Prostate gland (tissue), 2 donors: Measurements from ENCODE around the gene FBN3. TPM values are rescaled to one million over a fixed set of nuclear protein-coding genes. Genes with fewer than 3 reads are reported as not detected.

Experiments used
- DNase-seq: peaks from one replicate; pipeline ENCODE4 v3.0.0-alpha.2; 2019; ENCODE audit warnings: low spot score
- H3K27ac ChIP-seq, 2 donors: fragments of 200-600 bp; sonication (generic); 2 replicates each; pipeline ENCODE4 v1.5.1; 2017 to 2019
- H3K27me3 ChIP-seq: fragments of 200-600 bp; sonication (generic); replicated peaks from 2 replicates; pipeline ENCODE4 v1.5.1; 2019; ENCODE audit not compliant: insufficient read depth
- H3K36me3 ChIP-seq, 2 donors: fragments of 200-600 bp; sonication (generic); 1 replicate in 1 of 2; 2 replicates in 1 of 2; pipeline versions ENCODE4 v1.5.1 to v1.8.1; 2017 to 2019
- H3K4me1 ChIP-seq: fragments of 200-600 bp; sonication (generic); replicated peaks from 2 replicates; pipeline ENCODE4 v1.5.1; 2019
- H3K4me3 ChIP-seq, 2 donors: fragments of 200-600 bp; sonication (generic); 2 replicates each; pipeline ENCODE4 v1.5.1; 2017 to 2019
- H3K9me3 ChIP-seq: fragments of 200-600 bp; sonication (generic); 2 replicates; pipeline ENCODE4 v1.5.1; 2017
- POLR2A ChIP-seq: fragments of 450-650 bp; IDR thresholded peaks from one replicate; pipeline ENCODE4 v1.6.1; 2016; ENCODE audit warnings: antibody characterized with exemption, mild to moderate bottlenecking
- POLR2AphosphoS5 ChIP-seq: sonication (generic); formaldehyde crosslinking; IDR thresholded peaks from one replicate; pipeline ENCODE4 v1.6.1; 2017; ENCODE audit warnings: antibody characterized with exemption
- WGBS: methylation state at CpG from one replicate; pipeline ENCODE4 v1.1.5; 2018; 5-methylcytosine and 5-hydroxymethylcytosine counted together
- intact Hi-C: fragments of 100-400 bp; cut with DNase I; formaldehyde crosslinking; loops from one replicate; pipeline ENCODE4 v1.14.2; 2022
- total RNA-seq, 2 donors: library from RNA; depleted of rRNA; stranded (reverse); fragments of >200 nt; gene quantifications; one replicate each; pipeline ENCODE4 v1.1.0, GENCODE V29; 2016
- TF ChIP-seq, protein P1 (sequence below), 4 experiments: fragments of 200-600 bp in 2 of 4; fragments of 450-650 bp in 2 of 4; sonication (generic) in 2 of 4; IDR thresholded peaks; 1 replicate in 3 of 4; 2 replicates in 1 of 4; pipeline ENCODE4 v1.5.1; 2016 to 2019; ENCODE audit warnings: antibody characterized with exemption in 4 of 4, mild to moderate bottlenecking in 2 of 4, moderate library complexity in 2 of 4

Gene FBN3
- total RNA-seq, 2 donors from 2014 or later: 3.1 to 5.2 TPM

DNA sequence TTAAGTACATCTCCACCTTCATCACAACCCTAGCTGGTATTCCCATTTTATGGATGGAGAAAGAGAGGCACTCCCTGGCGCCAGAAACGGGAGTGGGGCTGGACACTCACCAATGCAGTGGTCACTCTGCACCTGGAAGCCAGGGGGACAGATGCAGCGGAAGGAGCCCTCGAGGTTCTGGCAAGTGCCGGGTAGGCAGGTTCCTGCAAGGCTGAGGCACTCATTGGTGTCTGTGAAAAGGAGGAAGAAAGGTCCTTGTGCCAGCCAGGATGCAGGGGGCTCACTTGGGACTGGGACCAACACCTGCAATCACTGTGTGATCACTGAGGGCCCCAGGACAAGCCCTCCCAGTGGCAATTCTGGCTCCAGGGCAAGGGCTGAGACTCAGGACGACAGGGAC lies 55.1 kb downstream of the FBN3 start:
- intact Hi-C loops: no loop called here
- Histone ChIP-seq H3K4me3 (no peak overlapping the region), H3K36me3 (no peaks in the 10 kb centered on the region), H3K27ac (no peak overlapping the region), H3K9me3 (no peaks in the 10 kb centered on the region), H3K27me3 (no peaks in the 10 kb centered on the region), H3K4me1 (no peaks in the 10 kb centered on the region)
- TF ChIP-seq, protein P1, sequence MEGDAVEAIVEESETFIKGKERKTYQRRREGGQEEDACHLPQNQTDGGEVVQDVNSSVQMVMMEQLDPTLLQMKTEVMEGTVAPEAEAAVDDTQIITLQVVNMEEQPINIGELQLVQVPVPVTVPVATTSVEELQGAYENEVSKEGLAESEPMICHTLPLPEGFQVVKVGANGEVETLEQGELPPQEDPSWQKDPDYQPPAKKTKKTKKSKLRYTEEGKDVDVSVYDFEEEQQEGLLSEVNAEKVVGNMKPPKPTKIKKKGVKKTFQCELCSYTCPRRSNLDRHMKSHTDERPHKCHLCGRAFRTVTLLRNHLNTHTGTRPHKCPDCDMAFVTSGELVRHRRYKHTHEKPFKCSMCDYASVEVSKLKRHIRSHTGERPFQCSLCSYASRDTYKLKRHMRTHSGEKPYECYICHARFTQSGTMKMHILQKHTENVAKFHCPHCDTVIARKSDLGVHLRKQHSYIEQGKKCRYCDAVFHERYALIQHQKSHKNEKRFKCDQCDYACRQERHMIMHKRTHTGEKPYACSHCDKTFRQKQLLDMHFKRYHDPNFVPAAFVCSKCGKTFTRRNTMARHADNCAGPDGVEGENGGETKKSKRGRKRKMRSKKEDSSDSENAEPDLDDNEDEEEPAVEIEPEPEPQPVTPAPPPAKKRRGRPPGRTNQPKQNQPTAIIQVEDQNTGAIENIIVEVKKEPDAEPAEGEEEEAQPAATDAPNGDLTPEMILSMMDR (IDR thresholded peaks at IDR 0.05): no peak
- TF ChIP-seq POLR2AphosphoS5 (no peak), POLR2A (no peak)
- WGBS: 91% methylated on average over 6 of the region's 6 CpGs
- DNase-seq: no peak

DNA sequence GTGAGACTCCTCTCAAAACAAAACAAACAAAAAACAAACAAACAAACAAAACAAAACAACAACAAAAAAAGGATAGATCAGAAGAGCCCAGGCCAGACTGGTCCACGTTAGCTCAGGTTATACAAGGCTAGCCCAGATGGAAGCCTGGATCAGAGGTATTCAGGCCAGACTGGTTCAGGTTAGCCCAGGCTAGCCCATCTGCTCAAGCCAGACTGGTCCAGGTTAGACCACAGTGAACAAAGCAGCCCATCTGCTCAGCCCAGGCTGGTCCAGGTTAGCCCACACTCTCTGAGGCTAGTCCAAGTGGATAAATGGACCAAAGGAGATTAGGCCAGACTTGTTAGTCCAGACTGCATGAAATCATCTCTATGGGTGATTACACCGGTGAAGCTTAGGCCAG lies 55.7 kb downstream of the FBN3 start:
- H3K4me1 ChIP-seq: no peaks in the 10 kb centered on the region
- TF ChIP-seq POLR2A (no peak), POLR2AphosphoS5 (no peak)
- TF ChIP-seq, protein P1 (IDR thresholded peaks at IDR 0.05): no peak
- DNase-seq: no peak
- H3K27ac ChIP-seq: no peak overlapping the region
- H3K27me3 ChIP-seq: no peaks in the 10 kb centered on the region
- intact Hi-C loops: no loop called here
- H3K36me3 ChIP-seq: no peaks in the 10 kb centered on the region
- 97% methylated on average over 2 of the region's 2 CpGs for WGBS
- no peaks in the 10 kb centered on the region for H3K9me3 ChIP-seq
- H3K4me3 ChIP-seq: no peak overlapping the region

DNA sequence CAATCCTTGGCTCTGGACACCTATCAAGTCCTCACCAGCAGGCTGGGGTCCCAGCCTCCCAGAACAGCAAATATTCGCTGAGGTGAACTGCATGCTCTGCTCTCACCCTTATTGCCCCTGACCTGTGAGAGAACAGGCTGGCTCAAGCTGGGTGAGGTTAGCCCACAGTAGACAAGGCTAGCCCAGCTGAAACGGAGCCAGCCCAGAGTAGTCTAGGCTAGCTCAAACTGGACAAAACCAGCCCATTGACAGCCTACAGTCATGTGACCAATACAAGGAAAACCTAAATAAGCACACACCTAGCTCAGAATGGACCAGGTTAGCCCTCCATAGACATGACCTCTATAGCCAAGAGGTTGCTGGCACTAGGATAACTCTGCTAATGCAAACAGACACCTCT lies 58.4 kb downstream of the FBN3 start:
- no peak for TF ChIP-seq POLR2A
- TF ChIP-seq POLR2AphosphoS5: no peak
- TF ChIP-seq, protein P1 (IDR thresholded peaks at IDR 0.05): no peak
- no peak overlapping the region for H3K27ac ChIP-seq
- H3K36me3 ChIP-seq: no peaks in the 10 kb centered on the region
- intact Hi-C loops: no loop called here
- no peaks in the 10 kb centered on the region for H3K4me1 ChIP-seq
- 100% methylated on average over 2 of the region's 2 CpGs for WGBS
- H3K9me3 ChIP-seq: no peaks in the 10 kb centered on the region
- DNase-seq: no peak
- H3K4me3 ChIP-seq: no peak overlapping the region
- H3K27me3 ChIP-seq: no peaks in the 10 kb centered on the region

DNA sequence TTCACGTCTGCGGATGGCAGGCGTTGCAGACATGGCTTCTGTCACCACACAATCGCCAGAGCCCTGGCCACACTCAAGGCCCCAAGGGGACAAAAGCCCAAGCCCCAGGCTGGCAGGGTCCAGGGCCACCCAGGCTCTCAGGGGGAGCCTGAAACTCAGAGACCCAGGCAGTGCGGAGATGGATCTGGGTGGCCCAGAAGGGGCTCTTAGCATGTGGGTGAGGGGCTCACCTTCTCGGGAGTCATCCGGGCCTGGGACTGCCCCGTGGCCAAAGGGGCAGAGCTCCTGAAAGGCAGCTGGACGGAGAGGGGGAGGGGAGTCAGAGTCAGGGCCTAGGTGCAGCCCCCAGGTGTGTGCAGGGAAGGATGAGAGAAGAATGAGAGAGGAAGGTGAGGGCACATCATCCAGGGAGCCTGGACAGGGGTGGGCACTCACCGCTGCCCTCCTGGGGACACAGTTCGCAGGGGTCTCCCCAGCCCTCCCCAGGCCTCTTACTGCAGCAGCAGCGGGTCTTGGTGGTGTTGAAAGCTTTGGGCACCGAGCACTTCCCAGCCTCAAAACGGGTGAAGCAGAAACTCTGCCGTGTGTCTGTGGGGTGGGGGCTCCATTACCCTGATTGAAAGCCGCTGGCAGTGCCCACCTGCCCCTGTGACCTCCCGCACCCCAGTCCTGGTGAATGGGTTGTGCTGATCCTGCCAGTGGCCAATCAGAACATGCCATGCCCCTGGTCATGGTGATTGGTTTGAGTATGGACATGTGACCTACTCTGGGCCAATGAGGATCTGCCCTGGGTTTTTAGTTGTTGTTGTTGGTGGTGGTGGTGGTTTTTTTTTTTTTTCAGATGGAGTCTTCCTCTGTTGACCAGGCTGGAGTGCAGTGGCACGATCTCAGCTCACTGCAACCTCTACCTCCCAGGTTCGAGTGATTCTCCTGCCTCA lies 59.5 kb downstream of the FBN3 start:
- intact Hi-C loops: no loop called here
- no peaks in the 10 kb centered on the region for H3K4me1 ChIP-seq
- H3K9me3 ChIP-seq: no peaks in the 10 kb centered on the region
- WGBS: 86% methylated on average over 17 of the region's 19 CpGs
- TF ChIP-seq POLR2AphosphoS5 (no peak), POLR2A (no peak)
- TF ChIP-seq, protein P1 (IDR thresholded peaks at IDR 0.05): no peak
- H3K27me3 ChIP-seq: no peaks in the 10 kb centered on the region
- H3K27ac ChIP-seq: no peak overlapping the region
- H3K36me3 ChIP-seq: no peaks in the 10 kb centered on the region
- H3K4me3 ChIP-seq: no peak overlapping the region
- DNase-seq: no peak
